ENCODE data around the gene ERI2.
A peak's percentile ranks its signal among the peaks of the same experiment; 100 is the strongest.
"Not testable (repeated sequence)": the region's sequence is repeated elsewhere in the genome, so short reads cannot be mapped to it uniquely, and the experiment has no call there.

ERI2 gene

GRCh38 chr16:20812510-20812909 lies 6.2 kb upstream of the ERI2 start:
- no peak for DNase-seq

DNA sequence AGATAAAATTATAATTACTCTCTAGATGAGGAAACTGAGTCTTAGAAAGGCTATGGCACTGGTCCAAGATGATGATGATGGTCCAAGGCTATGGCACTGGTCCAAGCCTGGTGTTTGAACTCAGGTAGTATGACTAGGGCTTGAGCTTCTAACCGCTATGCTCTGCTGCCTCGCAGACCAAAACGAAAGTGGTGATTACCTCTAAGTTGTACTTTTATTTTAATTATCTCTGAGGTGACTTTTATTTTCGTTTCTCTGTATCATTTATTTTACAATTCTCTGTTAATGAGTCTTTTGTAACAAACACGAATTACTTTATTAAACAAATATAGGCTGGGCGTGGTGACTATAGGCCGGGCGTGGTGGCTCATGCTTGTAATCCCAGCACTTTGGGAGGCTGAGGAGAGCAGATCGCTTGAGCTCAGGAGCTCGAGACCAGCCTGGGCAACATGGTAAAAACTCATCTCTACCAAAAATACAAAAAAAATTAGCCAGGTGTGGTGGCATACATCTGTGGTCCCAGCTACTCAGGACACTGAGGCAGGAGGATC lies 5.7 kb upstream of the ERI2 start:
- DNase-seq, result no peak

GRCh38 chr16:20807862-20808261 lies 1.6 kb upstream of the ERI2 start:
- no peak for DNase-seq

DNA sequence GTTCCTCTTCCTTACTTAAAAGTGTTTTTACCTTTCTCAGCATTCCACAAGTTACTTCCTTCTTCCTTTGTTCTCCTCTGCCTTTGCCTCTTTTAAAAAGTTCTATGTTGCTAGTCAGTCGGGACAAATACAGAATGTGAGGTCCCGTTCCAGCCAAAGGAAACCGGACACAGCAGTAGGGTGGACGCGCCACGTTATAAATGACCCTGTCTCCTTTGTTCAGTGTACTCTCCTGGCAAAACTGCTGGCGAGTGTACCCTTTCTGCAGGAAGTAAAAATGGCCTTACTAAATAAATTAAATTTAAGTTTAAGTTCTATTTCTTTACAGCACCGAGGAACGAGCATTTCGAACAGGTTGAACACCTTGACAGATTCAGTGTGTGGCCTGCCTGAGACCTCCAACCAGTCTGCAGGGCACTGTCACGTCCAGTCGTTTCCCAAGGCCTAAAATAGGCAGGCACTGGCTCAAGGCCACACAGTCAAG lies 546 bp downstream of the ERI2 start:
- DNase-seq, result not testable (repeated sequence)

DNA sequence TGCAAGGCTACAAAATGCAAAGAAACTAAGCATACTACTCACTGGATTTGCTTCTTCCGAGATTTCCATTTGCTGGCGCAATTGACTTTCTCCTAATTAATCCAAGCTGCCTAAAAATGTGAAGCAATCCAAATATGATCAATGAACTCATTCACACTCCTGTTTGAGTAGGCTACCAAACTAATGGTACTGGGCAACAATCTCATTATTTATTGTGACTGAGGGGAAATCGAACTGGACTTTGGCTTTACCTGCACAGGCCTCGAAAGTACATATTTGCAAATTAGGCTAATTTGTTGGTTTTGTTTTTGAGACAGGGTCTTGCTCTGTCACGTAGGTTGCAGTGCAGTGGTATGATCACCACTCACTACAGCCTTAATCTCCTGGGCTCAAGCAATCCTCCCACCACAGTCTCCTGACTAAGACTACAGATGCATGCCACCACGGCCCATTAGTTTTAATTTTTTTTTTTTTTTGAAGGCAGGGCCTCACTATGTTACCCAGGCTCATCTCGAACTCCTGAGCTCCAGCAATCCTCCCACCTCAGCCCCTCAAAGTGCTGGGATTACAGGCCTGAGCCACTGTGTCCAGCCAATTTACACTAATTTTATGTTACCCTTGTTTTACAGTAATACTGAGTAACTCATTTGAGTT lies 2.6 kb downstream of the ERI2 start:
- no peak for DNase-seq

GRCh38 chr16:20803192-20803560 lies 3.1 kb downstream of the ERI2 start:
- no peak for DNase-seq

DNA sequence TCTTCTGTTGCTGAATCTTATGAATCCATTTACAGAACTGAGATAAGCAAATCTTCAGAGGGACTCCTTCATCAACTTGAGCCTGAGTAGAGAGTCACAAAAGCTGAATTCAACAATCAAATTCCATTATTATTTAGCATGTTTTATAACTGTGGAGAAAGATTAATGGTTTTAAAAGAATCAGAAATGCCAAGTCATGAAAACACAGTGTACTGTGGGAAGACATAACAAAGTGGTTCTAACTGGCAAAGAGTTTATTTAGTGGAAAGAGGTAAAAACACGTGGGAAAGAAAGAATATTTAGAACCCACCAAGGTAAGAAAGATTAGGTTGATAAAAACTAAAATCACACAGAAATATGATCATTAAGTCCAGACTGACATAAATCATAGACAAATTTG lies 5.0 kb downstream of the ERI2 start:
- no peak for DNase-seq

GRCh38 chr16:20799599-20799998 lies 6.7 kb downstream of the ERI2 start:
- DNase-seq, result peak in 1 of 2 experiments; percentile 47

- DNase-seq, result no peak
Observed at GRCh38 chr16:20798364-20798763, 7.9 kb downstream of the ERI2 start.

DNA sequence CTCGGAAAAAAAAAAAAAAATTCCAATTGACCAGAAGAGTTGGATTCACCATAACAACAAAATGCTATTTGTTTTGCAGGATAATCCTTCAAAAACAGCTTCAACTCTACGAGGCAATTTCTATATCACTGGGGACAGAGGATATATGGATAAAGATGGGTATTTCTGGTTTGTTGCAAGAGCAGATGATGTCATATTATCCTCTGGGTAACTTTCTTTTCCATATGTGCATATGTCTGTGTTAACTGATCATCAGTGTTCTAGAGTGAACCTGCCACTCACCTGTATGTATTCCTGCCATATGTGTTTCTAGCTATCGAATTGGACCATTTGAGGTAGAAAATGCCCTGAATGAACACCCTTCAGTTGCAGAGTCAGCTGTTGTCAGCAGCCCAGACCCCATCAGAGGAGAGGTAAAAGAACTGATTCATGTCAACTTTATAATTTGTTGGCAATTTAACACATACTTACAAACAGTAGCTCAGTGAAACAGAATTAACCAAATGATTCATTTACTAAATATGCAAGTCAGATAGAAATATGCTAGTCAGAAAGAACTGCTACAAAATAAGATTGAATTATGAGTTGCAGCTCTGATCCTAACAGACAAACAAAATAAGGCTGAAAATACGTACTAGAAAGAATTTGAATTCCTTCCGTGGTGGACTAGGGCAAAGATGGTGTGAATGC lies 14.2 kb downstream of the ERI2 start:
- DNase-seq, result no peak

GRCh38 chr16:20789130-20789529 lies 17.1 kb downstream of the ERI2 start:
- no peak for DNase-seq

GRCh38 chr16:20784204-20784603 lies 22.1 kb downstream of the ERI2 start:
- no peak for DNase-seq

GRCh38 chr16:20782470-20782869 lies 23.8 kb downstream of the ERI2 start:
- no peak for DNase-seq

- no peak for DNase-seq
Observed at GRCh38 chr16:20781697-20782096, 24.6 kb downstream of the ERI2 start.

- peak; percentile 38 to 71 for DNase-seq
Observed at GRCh38 chr16:20774703-20775362, 31.4 kb downstream of the ERI2 start.

DNA sequence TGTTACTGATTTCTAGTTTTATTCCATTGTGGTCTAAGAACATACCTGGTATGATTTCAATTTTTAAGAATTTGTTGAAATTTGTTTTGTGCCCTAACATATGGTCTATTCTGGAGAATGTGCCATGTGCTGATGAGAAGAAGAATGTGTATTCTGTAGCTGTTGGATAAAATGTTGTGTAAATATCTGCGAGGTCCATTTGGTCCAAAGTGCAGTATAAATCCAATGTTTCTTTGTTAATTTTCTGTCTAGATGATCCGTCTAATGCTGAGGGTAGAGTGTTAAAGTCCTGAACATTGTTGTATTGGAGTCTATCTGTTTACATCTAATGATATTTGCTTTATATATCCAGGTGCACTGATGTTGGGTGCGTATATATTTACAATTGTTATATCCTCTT lies 32.6 kb downstream of the ERI2 start:
- DNase-seq, result no peak

- DNase-seq, result no peak
Observed at GRCh38 chr16:20768818-20769217, 37.5 kb downstream of the ERI2 start.

- DNase-seq, result no peak
Observed at GRCh38 chr16:20768121-20768520, 38.2 kb downstream of the ERI2 start.

- DNase-seq, result no peak
Observed at GRCh38 chr16:20767577-20767976, 38.7 kb downstream of the ERI2 start.

DNA sequence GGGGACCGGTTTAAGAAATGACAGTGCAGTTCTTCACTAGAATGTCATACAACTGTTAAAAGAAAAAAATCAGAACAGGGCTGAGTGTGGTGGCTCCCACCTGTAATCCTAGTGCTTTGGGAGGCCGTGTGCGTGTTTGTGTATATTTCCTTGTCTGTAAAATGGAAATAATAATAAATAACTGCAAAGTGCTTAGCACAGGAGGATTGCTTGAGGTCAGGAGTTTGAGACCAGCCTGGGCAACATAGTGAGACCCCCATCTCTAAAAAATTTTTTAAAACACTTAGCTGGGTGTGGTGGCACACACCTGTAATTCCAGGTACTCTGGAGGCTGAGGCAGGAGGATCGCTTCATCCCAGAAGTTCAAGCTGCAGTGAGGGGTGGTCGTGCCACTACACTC lies 40.0 kb downstream of the ERI2 start:
- DNase-seq, result no peak

DNA sequence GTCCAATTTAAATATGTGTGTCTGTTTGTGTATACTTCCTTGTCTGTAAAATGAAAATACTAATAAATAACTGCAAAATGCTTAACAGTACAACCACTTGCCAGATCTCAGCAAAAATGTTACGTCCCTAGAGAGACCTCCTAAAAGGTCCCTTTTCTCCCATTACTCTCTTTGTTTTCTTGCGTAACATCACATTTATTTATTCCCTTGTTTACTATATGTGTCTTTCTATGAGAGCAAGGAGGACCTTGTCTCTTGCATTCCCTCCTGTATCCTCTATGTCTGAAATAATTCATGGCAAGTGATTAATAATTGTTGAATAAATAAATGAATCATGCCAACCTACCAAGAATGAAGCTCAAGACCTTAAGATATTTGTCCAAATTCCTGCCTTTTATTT lies 40.5 kb downstream of the ERI2 start:
- DNase-seq, result no peak

- not testable (repeated sequence) for DNase-seq
Observed at GRCh38 chr16:20764448-20764847, 41.8 kb downstream of the ERI2 start.

DNA sequence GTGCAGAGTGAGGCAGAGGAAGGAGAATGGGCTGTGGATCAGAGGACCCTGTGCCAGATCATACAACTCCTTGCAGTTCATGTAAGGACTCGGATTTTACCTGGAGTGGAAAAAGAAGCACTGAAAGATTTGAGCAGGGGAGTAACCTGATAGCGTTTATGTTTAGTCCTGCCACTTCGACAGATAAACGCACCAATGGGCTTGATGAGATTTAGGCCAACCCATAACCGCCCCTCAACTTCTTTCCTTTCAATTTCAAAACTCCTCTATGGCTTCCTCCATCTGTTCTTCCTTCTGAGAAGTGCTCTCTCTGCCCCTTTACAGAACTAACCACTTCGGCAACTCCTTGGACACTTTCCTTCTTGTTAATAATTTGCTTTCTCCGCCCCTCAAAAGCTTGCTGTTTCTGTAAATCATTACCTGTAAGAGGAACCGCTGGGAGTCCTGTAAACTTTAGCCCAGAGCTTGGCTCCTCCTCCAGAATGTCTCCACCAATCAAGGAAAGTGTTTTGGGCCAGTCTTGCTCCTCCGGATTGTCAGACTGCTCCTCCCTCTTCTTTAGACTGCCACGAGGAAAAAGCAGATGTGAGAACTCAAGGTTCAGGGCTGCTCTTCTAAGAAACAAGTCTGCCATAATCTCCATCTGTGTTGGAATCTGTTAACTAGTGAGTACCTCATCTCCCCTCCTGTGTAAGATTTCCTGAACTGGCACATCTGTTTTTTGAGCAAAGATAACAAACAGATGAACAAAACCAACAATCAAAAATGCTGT lies 42.6 kb downstream of the ERI2 start, which contains the start of gene ACSM3:
Gene ACSM3, plus strand, starts transcription at position 554 of the 772 bp plus-strand sequence. CDS start 6,021 bp downstream, outside the sequence.
- DNase-seq, result no peak

All from NCI-H446 (cell line).